Natural killer cell (primary cell): ENCODE measurements around the gene SLC35F4. TPM values are rescaled to one million over a fixed set of nuclear protein-coding genes. Genes with fewer than 3 reads are reported as not detected.

Source experiments
- ATAC-seq, 3 donors: fragments of 150-1000 bp in 2 of 3; fragments of 200-7000 bp in 1 of 3; cut with Tn5 transposase; 1 replicate in 1 of 3; 2 replicates in 2 of 3; pipeline ENCODE4 v1.10.0; 2021; ENCODE audit warnings: mild to moderate bottlenecking in 2 of 3, moderate library complexity in 2 of 3
- DNase-seq, 2 donors: peaks; one replicate each; pipeline versions ENCODE4 v3.0.0 to v3.0.0-alpha.2; 2013 to 2021; ENCODE audit warnings: mixed read lengths in 1 of 2
- H3K27ac ChIP-seq: one replicate; pipeline ENCODE4 v1.5.1; 2013; ENCODE audit warnings: mild to moderate bottlenecking, low read length
- H3K27me3 ChIP-seq: one replicate; pipeline ENCODE4 v1.6.1; 2013; ENCODE audit warnings: low read length; ENCODE audit not compliant: control insufficient read depth, insufficient read depth
- H3K36me3 ChIP-seq: one replicate; pipeline ENCODE4 v1.6.1; 2013; ENCODE audit warnings: low read length; ENCODE audit not compliant: control insufficient read depth, insufficient read depth
- H3K4me1 ChIP-seq: one replicate; pipeline ENCODE4 v1.6.1; 2013; ENCODE audit warnings: low read length; ENCODE audit not compliant: control insufficient read depth, insufficient read depth
- H3K4me3 ChIP-seq: one replicate; pipeline ENCODE4 v1.5.1; 2013; ENCODE audit warnings: low read length
- H3K9me3 ChIP-seq: one replicate; pipeline ENCODE4 v1.6.1; 2013; ENCODE audit warnings: low read length; ENCODE audit not compliant: control insufficient read depth, insufficient read depth
- H3K27ac Mint-ChIP-seq, 2 donors: one replicate each; pipeline ENCODE4 v1.8.0; 2022; ENCODE audit warnings: mild to moderate bottlenecking in 2 of 2, mixed read lengths in 2 of 2, moderate library complexity in 1 of 2
- H3K27me3 Mint-ChIP-seq, 2 donors: one replicate each; pipeline ENCODE4 v1.8.0; 2022; ENCODE audit warnings: low read depth in 2 of 2, mixed read lengths in 2 of 2
- H3K36me3 Mint-ChIP-seq: one replicate; pipeline ENCODE4 v1.8.0; 2022; ENCODE audit warnings: mixed read lengths
- H3K4me1 Mint-ChIP-seq, 2 donors: one replicate each; pipeline ENCODE4 v1.8.0; 2022; ENCODE audit warnings: mixed read lengths in 2 of 2
- H3K4me3 Mint-ChIP-seq: one replicate; pipeline ENCODE4 v1.8.0; 2022; ENCODE audit warnings: mild to moderate bottlenecking, moderate library complexity, mixed read lengths
- H3K9me3 Mint-ChIP-seq, 2 donors: one replicate each; pipeline ENCODE4 v1.8.0; 2022; ENCODE audit warnings: mixed read lengths in 2 of 2
- CTCF ChIP-seq: fragments of 200-600 bp; IDR thresholded peaks from one replicate; pipeline ENCODE4 v1.8.0; 2022; ENCODE audit warnings: antibody characterized with exemption
- WGBS: methylation state at CpG from one replicate; pipeline ENCODE4 v1.1.7; 2013; ENCODE audit warnings: missing lambda C conversion rate; ENCODE audit not compliant: insufficient coverage; 5-methylcytosine and 5-hydroxymethylcytosine counted together
- intact Hi-C: fragments of 100-400 bp; cut with micrococcal nuclease; formaldehyde crosslinking; loops from one replicate; pipeline ENCODE4 v1.14.2; 2022
- total RNA-seq, 4 donors: library from RNA; stranded (reverse); fragments of 120-200 nt in 1 of 4; gene quantifications; one replicate each; pipeline versions ENCODE4 v1.2.3 to v1.2.4, GENCODE V29; 2013 to 2022

SLC35F4 gene
- total RNA-seq, 3 donors from 2014 or later (not counting 1 experiment from before 2014, with no cell fraction given) = not detected

GRCh38 chr14:57687416-57687815, 178.5 kb downstream of the SLC35F4 start:
- intact Hi-C loops = no loop called here
- H3K9me3 ChIP-seq = no peaks in the 10 kb centered on the region
- Mint-ChIP-seq H3K9me3 (peaks cover 11% of the 10 kb centered on the region in 2 donors), H3K27ac (no peak overlapping the region), H3K4me1 (no peaks in the 10 kb centered on the region), H3K36me3 (no peaks in the 10 kb centered on the region), H3K4me3 (no peak overlapping the region), H3K27me3 (no peaks in the 10 kb centered on the region)
- H3K36me3 ChIP-seq = no peaks in the 10 kb centered on the region
- ATAC-seq (no peak), DNase-seq (no peak)
- WGBS = 76% methylated on average over 1 of the region's 1 CpG
- no peak overlapping the region for H3K4me3 ChIP-seq
- no peaks in the 10 kb centered on the region for H3K4me1 ChIP-seq
- no peak for TF ChIP-seq CTCF
- no peak overlapping the region for H3K27ac ChIP-seq
- no peaks in the 10 kb centered on the region for H3K27me3 ChIP-seq

- no peaks in the 10 kb centered on the region for H3K36me3 ChIP-seq
- no peaks in the 10 kb centered on the region for H3K27me3 Mint-ChIP-seq
- 81% methylated on average over 4 of the region's 4 CpGs for WGBS
These were observed 179.6 kb downstream of the SLC35F4 start for GRCh38 chr14:57686304-57686703.

DNA sequence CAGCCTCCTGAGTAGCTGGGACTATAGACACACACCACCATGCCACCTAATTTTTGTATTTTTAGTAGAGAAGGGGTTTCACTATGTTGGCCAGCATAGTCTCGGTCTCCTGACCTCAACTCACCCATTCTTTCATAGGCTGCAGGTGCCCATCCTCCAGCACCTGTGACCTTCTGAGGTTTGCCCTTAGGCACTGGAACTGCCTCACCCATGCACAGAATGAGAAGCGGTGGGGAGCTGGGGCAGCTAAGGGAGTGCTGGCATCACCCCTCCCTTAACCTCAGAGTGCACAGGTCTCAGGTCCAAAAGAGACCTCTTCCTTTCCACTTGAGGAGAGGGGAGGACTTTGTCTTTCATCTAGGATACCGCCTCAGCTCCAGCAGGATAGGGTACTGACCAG, 194.9 kb downstream of the SLC35F4 start:
- Histone ChIP-seq H3K27ac (no peak overlapping the region), H3K4me3 (no peak overlapping the region), H3K36me3 (no peaks in the 10 kb centered on the region), H3K9me3 (no peaks in the 10 kb centered on the region), H3K27me3 (no peaks in the 10 kb centered on the region), H3K4me1 (no peaks in the 10 kb centered on the region)
- peaks cover 0 to 10% of the 10 kb centered on the region in 2 donors for H3K9me3 Mint-ChIP-seq
- no peaks in the 10 kb centered on the region for H3K27me3 Mint-ChIP-seq
- no peak for TF ChIP-seq CTCF
- DNase-seq (no peak), ATAC-seq (no peak)
- H3K27ac Mint-ChIP-seq = no peak overlapping the region
- intact Hi-C loops = no loop called here
- H3K4me3 Mint-ChIP-seq = no peak overlapping the region
- H3K4me1 Mint-ChIP-seq = no peaks in the 10 kb centered on the region
- H3K36me3 Mint-ChIP-seq = no peaks in the 10 kb centered on the region
- 87% methylated on average over 3 of the region's 3 CpGs for WGBS

More at GRCh38 chr14:57686304-57686703, 179.6 kb downstream of the SLC35F4 start:
- TF ChIP-seq CTCF = no peak
- DNase-seq (no peak), ATAC-seq (no peak)
- Mint-ChIP-seq H3K36me3 (no peaks in the 10 kb centered on the region), H3K27ac (no peak overlapping the region), H3K4me1 (no peaks in the 10 kb centered on the region), H3K9me3 (peaks cover 7 to 11% of the 10 kb centered on the region in 2 donors), H3K4me3 (no peak overlapping the region)
- intact Hi-C loops = no loop called here
- no peaks in the 10 kb centered on the region for H3K9me3 ChIP-seq
- H3K27ac ChIP-seq = no peak overlapping the region
- H3K27me3 ChIP-seq = no peaks in the 10 kb centered on the region
- H3K4me1 ChIP-seq = no peaks in the 10 kb centered on the region
- H3K4me3 ChIP-seq = no peak overlapping the region

GRCh38 chr14:57660208-57660607, 205.7 kb downstream of the SLC35F4 start:
- TF ChIP-seq CTCF = no peak
- peaks cover 0 to 6% of the 10 kb centered on the region in 2 donors for H3K9me3 Mint-ChIP-seq

More at GRCh38 chr14:57660208-57660607, 205.7 kb downstream of the SLC35F4 start:
- Mint-ChIP-seq H3K27ac (no peak overlapping the region), H3K4me1 (no peaks in the 10 kb centered on the region), H3K4me3 (no peak overlapping the region), H3K27me3 (no peaks in the 10 kb centered on the region), H3K36me3 (no peaks in the 10 kb centered on the region)
- Histone ChIP-seq H3K27ac (no peak overlapping the region), H3K4me3 (no peak overlapping the region), H3K27me3 (no peaks in the 10 kb centered on the region), H3K36me3 (no peaks in the 10 kb centered on the region), H3K4me1 (no peaks in the 10 kb centered on the region), H3K9me3 (no peaks in the 10 kb centered on the region)
- no peak for DNase-seq
- intact Hi-C loops = no loop called here
- ATAC-seq = no peak
- WGBS = 43% methylated on average over 2 of the region's 2 CpGs
